ENCODE results near the gene GRID1.

DNA sequence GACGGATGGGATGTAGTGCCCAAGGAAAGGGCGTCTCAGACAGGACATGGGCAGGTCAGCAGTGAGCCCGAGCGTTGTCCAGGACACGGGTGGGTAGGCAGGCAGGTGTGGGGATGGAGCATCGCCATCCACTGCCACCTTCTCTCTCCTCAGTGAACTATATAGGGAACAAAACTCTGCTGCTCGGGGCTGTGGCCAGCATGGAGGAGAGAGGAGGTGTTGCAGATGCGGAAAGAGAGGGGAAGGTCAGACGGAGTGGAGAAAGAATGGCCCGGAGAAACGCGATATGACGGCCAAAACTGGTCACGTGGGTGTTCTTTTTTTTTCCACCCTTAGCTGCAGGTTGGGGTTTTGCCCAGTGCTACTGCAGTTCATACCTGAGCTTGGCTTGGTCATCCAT lies 71.2 kb downstream of the GRID1 start:
- no peak for TF ChIP-seq EZH2 (IDR thresholded peaks at IDR 0.05)
- TF ChIP-seq POLR2AphosphoS5 (IDR thresholded peaks at IDR 0.05; ENCODE audit: borderline replicate concordance, low read depth, low read length): no peak
